Measurements from ENCODE around the gene ADK.

Gene ADK

GRCh38 chr10:74500026-74500704 is 349.1 kb downstream of the ADK start:
- TF ChIP-seq, protein P1, sequence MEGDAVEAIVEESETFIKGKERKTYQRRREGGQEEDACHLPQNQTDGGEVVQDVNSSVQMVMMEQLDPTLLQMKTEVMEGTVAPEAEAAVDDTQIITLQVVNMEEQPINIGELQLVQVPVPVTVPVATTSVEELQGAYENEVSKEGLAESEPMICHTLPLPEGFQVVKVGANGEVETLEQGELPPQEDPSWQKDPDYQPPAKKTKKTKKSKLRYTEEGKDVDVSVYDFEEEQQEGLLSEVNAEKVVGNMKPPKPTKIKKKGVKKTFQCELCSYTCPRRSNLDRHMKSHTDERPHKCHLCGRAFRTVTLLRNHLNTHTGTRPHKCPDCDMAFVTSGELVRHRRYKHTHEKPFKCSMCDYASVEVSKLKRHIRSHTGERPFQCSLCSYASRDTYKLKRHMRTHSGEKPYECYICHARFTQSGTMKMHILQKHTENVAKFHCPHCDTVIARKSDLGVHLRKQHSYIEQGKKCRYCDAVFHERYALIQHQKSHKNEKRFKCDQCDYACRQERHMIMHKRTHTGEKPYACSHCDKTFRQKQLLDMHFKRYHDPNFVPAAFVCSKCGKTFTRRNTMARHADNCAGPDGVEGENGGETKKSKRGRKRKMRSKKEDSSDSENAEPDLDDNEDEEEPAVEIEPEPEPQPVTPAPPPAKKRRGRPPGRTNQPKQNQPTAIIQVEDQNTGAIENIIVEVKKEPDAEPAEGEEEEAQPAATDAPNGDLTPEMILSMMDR (IDR thresholded peaks at IDR 0.05; ENCODE audit: insufficient read depth, missing control alignments) = no peak
- FAIRE-seq (no peak), DNase-seq (ENCODE audit: insufficient read length, low spot score) (no peak)

DNA sequence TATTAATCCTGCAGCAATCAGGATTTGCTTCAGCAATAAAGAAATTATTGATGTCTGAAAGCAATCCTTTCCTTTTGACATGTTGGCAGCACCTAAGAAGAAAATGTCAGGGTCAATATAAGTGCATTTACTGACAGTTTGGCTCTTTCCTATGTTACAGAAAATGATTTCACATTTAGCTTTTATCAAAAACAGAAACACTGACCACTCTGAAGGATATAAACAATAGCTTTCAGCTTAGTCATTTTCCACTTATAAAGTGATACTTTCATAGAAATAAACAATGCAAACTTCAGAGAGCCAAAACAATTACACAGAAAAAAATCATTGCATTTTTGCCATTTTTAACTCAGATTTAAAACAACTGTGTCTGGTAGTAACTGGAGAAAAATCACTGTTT is 349.8 kb downstream of the ADK start:
- TF ChIP-seq, protein P1 (IDR thresholded peaks at IDR 0.05; ENCODE audit: insufficient read depth, missing control alignments) = no peak
- DNase-seq (ENCODE audit: insufficient read length, low spot score) (no peak), FAIRE-seq (no peak)

- peak; percentile 55 for FAIRE-seq
- TF ChIP-seq, protein P1 (IDR thresholded peaks at IDR 0.05; ENCODE audit: insufficient read depth, missing control alignments) = no peak
- DNase-seq (ENCODE audit: insufficient read length, low spot score) = no peak
Measured at GRCh38 chr10:74502963-74503608, 352.1 kb downstream of the ADK start.

DNA sequence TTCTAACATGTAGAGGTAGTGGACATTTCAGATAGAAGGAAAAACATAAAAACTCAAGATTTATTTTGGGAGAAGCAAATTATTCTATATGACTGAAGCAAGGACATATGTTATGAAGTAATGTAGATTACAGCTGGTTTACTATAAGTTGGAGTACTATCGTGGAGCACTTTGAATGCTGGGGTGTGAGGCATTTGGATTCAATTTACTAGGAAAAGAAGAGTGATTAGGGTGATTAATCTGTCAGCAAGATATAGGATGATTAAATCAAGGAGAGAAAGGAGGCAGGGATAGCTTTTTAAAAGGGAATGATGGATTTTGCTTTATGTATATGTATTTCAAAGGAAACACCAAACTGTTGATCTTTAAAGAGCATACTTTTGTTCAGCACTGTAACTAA is 356.9 kb downstream of the ADK start:
- TF ChIP-seq, protein P1 (IDR thresholded peaks at IDR 0.05; ENCODE audit: insufficient read depth, missing control alignments) = no peak
- no peak for FAIRE-seq
- no peak for DNase-seq (ENCODE audit: insufficient read length, low spot score)

GRCh38 chr10:74510594-74510993 is 359.6 kb downstream of the ADK start:
- no peak for DNase-seq (ENCODE audit: insufficient read length, low spot score)
- no peak for FAIRE-seq
- TF ChIP-seq, protein P1 (IDR thresholded peaks at IDR 0.05; ENCODE audit: insufficient read depth, missing control alignments) = no peak

GRCh38 chr10:74511051-74511450 is 360.0 kb downstream of the ADK start:
- no peak for DNase-seq (ENCODE audit: insufficient read length, low spot score)
- TF ChIP-seq, protein P1 (IDR thresholded peaks at IDR 0.05; ENCODE audit: insufficient read depth, missing control alignments) = no peak
- no peak for FAIRE-seq

- TF ChIP-seq, protein P1 (IDR thresholded peaks at IDR 0.05; ENCODE audit: insufficient read depth, missing control alignments) = no peak
- no peak for DNase-seq (ENCODE audit: insufficient read length, low spot score)
- FAIRE-seq = no peak
Measured at GRCh38 chr10:74514322-74514721, 363.3 kb downstream of the ADK start.
